Dermis blood vessel endothelial cell (primary cell): Measurements from ENCODE around the gene SPRED2. TPM values are rescaled to one million over a fixed set of nuclear protein-coding genes. Genes with fewer than 3 reads are reported as not detected.

Experiments used
- DNase-seq: peaks from one replicate; pipeline ENCODE4 v3.0.0; 2010
- total RNA-seq: library from RNA; depleted of rRNA; stranded (reverse); fragments of >200 nt; gene quantifications from 2 replicates; pipeline ENCODE4 v1.2.3, GENCODE V29; 2014

Gene SPRED2
- total RNA-seq, 1 donor from 2014 or later, result 2.2 TPM

GRCh38 chr2:65363879-65364666 lies 68.3 kb downstream of the SPRED2 start:
- DNase-seq, result no peak

- DNase-seq, result no peak
Measured at GRCh38 chr2:65361623-65362022, 70.8 kb downstream of the SPRED2 start.

GRCh38 chr2:65360441-65360840 lies 72.0 kb downstream of the SPRED2 start:
- no peak for DNase-seq

DNA sequence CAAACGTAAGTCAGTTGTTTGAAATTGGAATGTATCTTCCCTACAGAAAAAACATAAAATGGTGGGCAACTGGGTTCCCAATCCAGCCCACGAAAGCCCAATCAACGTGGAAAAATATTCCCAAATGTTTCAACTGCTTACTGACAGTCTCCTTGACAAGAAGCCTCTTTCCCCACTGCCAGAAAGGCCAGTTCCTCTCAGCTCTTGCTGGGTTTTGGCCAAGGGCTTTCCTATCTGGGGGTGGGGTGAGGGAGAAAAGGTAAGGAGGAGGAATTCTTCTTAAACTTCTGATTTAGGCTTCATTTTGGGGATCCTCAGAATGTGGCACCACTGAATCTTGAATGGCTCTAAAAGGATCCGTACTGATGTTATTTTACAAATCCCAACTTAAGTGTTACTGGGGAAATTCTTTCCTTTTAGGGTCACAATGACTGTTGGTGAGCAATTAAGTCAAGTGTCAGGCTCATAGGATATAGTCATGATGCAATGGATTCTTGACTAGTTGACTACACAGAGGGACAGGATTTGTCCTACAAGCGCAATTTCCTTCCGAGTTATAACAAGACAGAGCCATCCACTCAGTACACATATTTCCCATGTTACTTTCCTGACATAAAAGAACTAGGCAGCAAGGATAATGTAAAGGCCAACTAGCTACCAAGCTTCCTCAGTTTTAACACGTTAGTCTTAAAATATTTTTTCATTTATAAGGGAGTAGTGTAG lies 73.6 kb downstream of the SPRED2 start:
- DNase-seq, result no peak

DNA sequence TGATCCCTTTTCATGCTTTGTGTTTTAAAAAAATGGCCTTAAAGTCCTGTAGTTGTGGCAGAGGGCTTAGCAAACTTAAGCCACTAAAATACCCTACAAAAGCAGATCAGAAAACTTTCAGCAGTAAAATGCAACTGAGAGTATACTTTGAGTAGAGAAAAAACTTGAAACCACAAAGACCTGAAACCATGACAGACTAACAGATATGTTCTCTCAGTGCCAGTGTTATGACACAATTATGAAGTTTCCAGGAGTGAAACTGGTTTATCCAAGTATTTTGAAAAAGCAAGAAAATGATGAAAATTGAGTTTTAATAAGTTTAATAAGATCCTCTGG lies 74.5 kb downstream of the SPRED2 start:
- no peak for DNase-seq

- no peak for DNase-seq
Measured at GRCh38 chr2:65357095-65357958, 75.1 kb downstream of the SPRED2 start.

GRCh38 chr2:65355186-65355831 lies 77.1 kb downstream of the SPRED2 start:
- no peak for DNase-seq

GRCh38 chr2:65354773-65355172 lies 77.6 kb downstream of the SPRED2 start:
- DNase-seq, result no peak

- no peak for DNase-seq
Measured at GRCh38 chr2:65353927-65354326, 78.5 kb downstream of the SPRED2 start.

DNA sequence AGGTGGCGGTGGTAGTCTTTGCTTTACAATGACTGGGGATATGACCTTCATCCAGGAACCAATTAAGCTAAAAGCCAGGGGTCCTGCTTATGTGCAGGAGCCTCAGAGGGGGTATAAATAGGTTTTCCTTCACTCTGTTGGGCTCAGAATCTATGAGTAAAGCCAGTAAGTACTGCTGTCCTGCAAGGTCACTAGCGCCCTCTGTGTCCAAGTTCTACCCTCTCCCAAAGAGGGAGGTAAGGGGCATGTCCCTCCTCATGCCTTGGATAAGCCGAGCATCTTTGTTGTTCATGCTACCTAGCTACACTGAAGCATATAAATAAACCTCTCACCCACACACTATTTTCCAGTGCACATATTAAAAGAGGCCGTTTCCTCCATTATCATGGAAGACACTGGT lies 79.4 kb downstream of the SPRED2 start:
- no peak for DNase-seq

DNA sequence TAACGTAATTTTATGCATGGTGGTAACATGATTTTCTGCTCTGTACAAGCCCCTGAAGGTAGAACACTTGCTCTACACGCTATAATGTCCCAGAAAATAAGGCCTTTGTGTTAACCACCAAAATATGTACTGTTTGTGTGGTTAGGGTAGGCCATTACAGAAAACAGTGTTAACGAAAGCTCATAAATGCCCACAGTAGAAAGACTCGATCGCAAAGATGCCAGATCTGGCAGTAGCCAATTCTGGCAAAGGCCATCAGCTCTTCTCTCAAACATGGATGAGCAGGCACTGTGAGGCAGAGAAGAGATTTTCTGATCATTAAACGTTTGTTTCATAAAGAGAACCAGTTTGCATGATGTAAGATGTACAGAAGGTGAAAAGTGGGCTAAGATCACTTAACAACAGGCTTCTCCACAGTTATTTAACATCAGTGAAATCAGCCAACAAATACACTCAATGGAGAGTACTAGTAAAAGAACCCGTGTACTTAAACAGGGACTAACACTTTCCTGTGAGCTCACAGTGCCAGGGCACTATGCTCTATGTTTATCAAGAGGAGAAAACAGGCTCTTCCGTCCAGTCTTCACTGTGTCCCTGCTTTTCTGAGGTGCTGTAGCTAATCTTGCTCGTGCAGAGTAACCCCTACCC lies 80.3 kb downstream of the SPRED2 start:
- no peak for DNase-seq

- no peak for DNase-seq
Measured at GRCh38 chr2:65351234-65351947, 81.0 kb downstream of the SPRED2 start.

DNA sequence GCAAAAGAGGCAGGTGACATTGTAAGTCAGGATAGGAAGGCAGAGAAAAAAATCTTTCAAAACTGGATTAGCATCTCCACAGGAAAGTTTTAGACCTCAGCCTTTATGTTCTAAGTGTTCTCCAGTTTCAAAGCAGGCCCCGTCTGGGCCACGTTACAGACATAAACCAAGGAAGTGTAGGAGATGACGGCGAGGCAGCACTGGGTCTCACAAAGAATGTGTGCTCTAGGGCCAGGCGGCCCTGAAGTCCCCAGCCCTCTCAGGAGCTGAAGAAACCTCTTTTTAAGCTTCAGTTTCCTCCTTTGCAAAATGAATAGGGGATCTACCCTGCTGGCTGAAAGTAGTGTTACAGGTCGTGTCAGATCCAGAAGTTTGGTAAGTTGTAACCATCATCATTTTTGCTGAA lies 81.7 kb downstream of the SPRED2 start:
- no peak for DNase-seq

- peak; percentile 73 for DNase-seq
Measured at GRCh38 chr2:65349863-65350262, 82.5 kb downstream of the SPRED2 start.

- DNase-seq, result no peak
Measured at GRCh38 chr2:65347913-65348312, 84.5 kb downstream of the SPRED2 start.

GRCh38 chr2:65345631-65346030 lies 86.8 kb downstream of the SPRED2 start:
- no peak for DNase-seq

DNA sequence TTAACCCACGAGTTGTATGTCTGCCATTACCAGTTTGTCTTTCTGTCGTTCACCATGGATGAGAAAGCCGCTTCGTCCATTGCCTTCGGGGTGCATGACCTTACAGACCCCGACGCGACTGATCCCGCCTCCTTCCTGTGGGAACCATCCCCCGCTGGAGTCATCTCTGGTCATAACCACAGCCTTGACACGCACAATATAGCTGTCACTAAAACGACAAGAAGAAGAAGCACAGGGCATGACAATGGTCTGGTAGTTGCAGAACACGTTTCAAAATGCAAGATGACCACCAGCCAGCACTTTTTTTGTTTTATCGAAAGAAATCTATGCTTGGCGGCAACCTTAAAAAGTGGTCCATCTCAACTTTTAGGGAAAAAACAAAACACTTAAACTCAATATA lies 87.7 kb downstream of the SPRED2 start:
- DNase-seq, result no peak

DNA sequence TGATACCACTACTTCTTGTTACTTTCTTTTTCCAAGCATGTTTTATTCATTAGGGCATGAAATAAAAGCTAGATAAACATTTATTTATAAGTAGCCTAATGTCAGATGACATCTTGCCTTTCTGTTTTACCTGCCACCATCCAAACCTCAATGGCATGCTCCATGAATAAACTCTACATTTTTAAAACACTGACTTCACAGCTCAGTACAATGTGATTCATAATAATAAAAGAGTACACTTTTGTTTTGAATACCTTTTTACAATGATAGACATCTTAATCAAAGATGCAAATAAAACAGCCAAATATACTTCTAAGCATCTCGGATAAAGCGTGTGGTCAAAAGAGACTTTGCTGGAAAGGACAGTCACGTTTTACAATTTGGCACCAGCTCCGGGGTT lies 88.2 kb downstream of the SPRED2 start:
- no peak for DNase-seq

- no peak for DNase-seq
Measured at GRCh38 chr2:65343386-65343785, 89.0 kb downstream of the SPRED2 start.

GRCh38 chr2:65340898-65341681 lies 91.3 kb downstream of the SPRED2 start:
- DNase-seq, result no peak

DNA sequence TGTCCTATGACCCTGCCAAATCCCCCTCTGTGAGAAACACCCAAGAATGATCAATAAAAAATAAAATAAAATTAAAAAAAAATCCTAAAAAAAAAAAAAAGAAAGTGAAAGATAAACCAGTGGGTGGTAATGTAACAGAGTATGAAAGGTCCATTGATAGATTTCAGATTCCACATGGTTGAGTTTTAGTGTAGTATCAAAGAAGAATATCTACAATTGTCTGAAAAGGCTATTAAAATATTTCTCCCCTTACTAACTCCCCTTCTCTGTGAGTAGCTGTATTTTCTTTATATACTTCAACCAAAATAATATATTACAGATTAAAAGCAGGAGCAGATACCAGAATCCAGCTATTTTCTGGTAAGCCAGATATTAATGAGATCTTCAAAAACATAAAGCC lies 92.8 kb downstream of the SPRED2 start:
- DNase-seq, result no peak
